Esophagus muscularis mucosa (tissue), 4 donors: Measurements from ENCODE around the gene MTM1. TPM values are rescaled to one million over a fixed set of nuclear protein-coding genes. Genes with fewer than 3 reads are reported as not detected.

Experiments
- DNase-seq: peaks from one replicate; pipeline ENCODE4 v3.0.0-alpha.2; 2017; ENCODE audit errors: extremely low spot score
- H3K27ac ChIP-seq, 4 donors: fragments of 200-600 bp; sonication (generic); replicated peaks in 1 of 4; 1 replicate in 3 of 4; 2 replicates in 1 of 4; pipeline ENCODE4 v1.5.1; 2016 to 2019; ENCODE audit warnings: mild to moderate bottlenecking in 1 of 4
- H3K27me3 ChIP-seq, 4 donors: fragments of 200-600 bp; sonication (generic); one replicate each; pipeline versions ENCODE4 v1.5.1 to v1.6.0; 2016 to 2019
- H3K36me3 ChIP-seq, 4 donors: fragments of 200-600 bp; sonication (generic); one replicate each; pipeline ENCODE4 v1.5.1; 2016 to 2019
- H3K4me1 ChIP-seq, 4 donors: fragments of 200-600 bp; sonication (generic); one replicate each; pipeline ENCODE4 v1.5.1; 2016 to 2019
- H3K4me3 ChIP-seq, 4 donors: fragments of 200-600 bp; sonication (generic); 1 replicate in 2 of 4; 2 replicates in 2 of 4; pipeline ENCODE4 v1.5.1; 2016 to 2019; ENCODE audit warnings: mild to moderate bottlenecking in 4 of 4, moderate library complexity in 1 of 4
- H3K9me3 ChIP-seq, 4 donors: fragments of 200-600 bp; sonication (generic); 1 replicate in 3 of 4; 2 replicates in 1 of 4; pipeline ENCODE4 v1.5.1; 2016 to 2019
- CTCF ChIP-seq, 3 experiments: fragments of 200-600 bp in 2 of 3; fragments of 450-650 bp in 1 of 3; sonication (generic) in 2 of 3; IDR thresholded peaks; one replicate each; pipeline ENCODE4 v1.5.1; 2017 to 2019; ENCODE audit warnings: antibody characterized with exemption in 3 of 3, mild to moderate bottlenecking in 2 of 3, moderate library complexity in 1 of 3
- EP300 ChIP-seq: sonication (generic); formaldehyde crosslinking; IDR thresholded peaks from one replicate; pipeline ENCODE4 v1.6.1; 2017; ENCODE audit warnings: antibody characterized with exemption
- POLR2A ChIP-seq: fragments of 450-650 bp; IDR thresholded peaks from one replicate; pipeline ENCODE4 v1.6.1; 2017; ENCODE audit warnings: antibody characterized with exemption, moderate library complexity, mild to moderate bottlenecking, low read depth
- POLR2AphosphoS5 ChIP-seq, 2 donors: sonication (generic); formaldehyde crosslinking; IDR thresholded peaks; one replicate each; pipeline ENCODE4 v1.6.1; 2017; ENCODE audit warnings: antibody characterized with exemption in 2 of 2
- WGBS: methylation state at CpG from one replicate; pipeline ENCODE4 v1.1.5; 2018; 5-methylcytosine and 5-hydroxymethylcytosine counted together
- intact Hi-C: fragments of 100-400 bp; cut with DNase I; formaldehyde crosslinking; loops from one replicate; pipeline ENCODE4 v1.15.1; 2023
- total RNA-seq, 4 donors: library from RNA; depleted of rRNA; stranded (reverse); fragments of >200 nt; gene quantifications; one replicate each; pipeline versions ENCODE4 v1.1.0 to v1.2.1, GENCODE V29; 2016

MTM1 gene
- total RNA-seq, 4 donors from 2014 or later, result 7.9 to 15.5 (median 11.4) TPM

- TF ChIP-seq POLR2AphosphoS5 (IDR thresholded peaks at IDR 0.05) (no peak), CTCF (IDR thresholded peaks at IDR 0.05) (no peak), POLR2A (no peak), EP300 (no peak)
- no peak for DNase-seq
- Histone ChIP-seq H3K4me3 (no peak overlapping the region), H3K4me1 (peaks cover 3 to 36% (median 25%) of the 10 kb centered on the region in 4 donors), H3K9me3 (no peaks in the 10 kb centered on the region), H3K27me3 (no peaks in the 10 kb centered on the region), H3K36me3 (no peaks in the 10 kb centered on the region), H3K27ac (no peak overlapping the region)
- intact Hi-C loops, result loop anchor here (10.0 kb wide), 1 partner anchor 211 kb away; the partner anchor contains the start of gene MAMLD1
- 76% methylated on average over 5 of the region's 5 CpGs for WGBS
These were observed 7.0 kb downstream of the MTM1 start for GRCh38 chrX:150575419-150575814.

- no peak for DNase-seq
- Histone ChIP-seq H3K27ac (no peak overlapping the region), H3K27me3 (no peaks in the 10 kb centered on the region), H3K4me3 (no peak overlapping the region), H3K4me1 (peaks cover 0 to 27% (median 22%) of the 10 kb centered on the region in 4 donors), H3K9me3 (no peaks in the 10 kb centered on the region), H3K36me3 (no peaks in the 10 kb centered on the region)
- intact Hi-C loops, result loop anchor here (10.0 kb wide), 1 partner anchor 212 kb away; the partner anchor contains the start of gene MAMLD1
- no peak for TF ChIP-seq CTCF (IDR thresholded peaks at IDR 0.05)
- TF ChIP-seq EP300, result no peak
- no peak for TF ChIP-seq POLR2A
- no peak for TF ChIP-seq POLR2AphosphoS5 (IDR thresholded peaks at IDR 0.05)
- 48% methylated on average over 1 of the region's 1 CpG for WGBS
These were observed 8.8 kb downstream of the MTM1 start for GRCh38 chrX:150577174-150577573.

- WGBS, result 73% methylated on average over 4 of the region's 4 CpGs
- Histone ChIP-seq H3K36me3 (no peaks in the 10 kb centered on the region), H3K9me3 (no peaks in the 10 kb centered on the region), H3K27me3 (no peaks in the 10 kb centered on the region), H3K27ac (no peak overlapping the region), H3K4me3 (no peak overlapping the region), H3K4me1 (no peaks in the 10 kb centered on the region)
- no peak for DNase-seq
- no peak for TF ChIP-seq CTCF (IDR thresholded peaks at IDR 0.05)
- TF ChIP-seq POLR2A, result no peak
- TF ChIP-seq EP300, result no peak
- no peak for TF ChIP-seq POLR2AphosphoS5 (IDR thresholded peaks at IDR 0.05)
- intact Hi-C loops, result no loop called here
These were observed 12.8 kb downstream of the MTM1 start for GRCh38 chrX:150581093-150581775.

- intact Hi-C loops, result no loop called here
- Histone ChIP-seq H3K27me3 (no peaks in the 10 kb centered on the region), H3K36me3 (no peaks in the 10 kb centered on the region), H3K4me3 (no peak overlapping the region), H3K27ac (no peak overlapping the region), H3K9me3 (no peaks in the 10 kb centered on the region), H3K4me1 (no peaks in the 10 kb centered on the region)
- TF ChIP-seq POLR2AphosphoS5 (IDR thresholded peaks at IDR 0.05), result no peak
- TF ChIP-seq POLR2A, result no peak
- no peak for TF ChIP-seq EP300
- TF ChIP-seq CTCF (IDR thresholded peaks at IDR 0.05), result no peak
- no peak for DNase-seq
These were observed 14.0 kb downstream of the MTM1 start for GRCh38 chrX:150582338-150582948.
